ENCODE data around the gene HUWE1.

DNA sequence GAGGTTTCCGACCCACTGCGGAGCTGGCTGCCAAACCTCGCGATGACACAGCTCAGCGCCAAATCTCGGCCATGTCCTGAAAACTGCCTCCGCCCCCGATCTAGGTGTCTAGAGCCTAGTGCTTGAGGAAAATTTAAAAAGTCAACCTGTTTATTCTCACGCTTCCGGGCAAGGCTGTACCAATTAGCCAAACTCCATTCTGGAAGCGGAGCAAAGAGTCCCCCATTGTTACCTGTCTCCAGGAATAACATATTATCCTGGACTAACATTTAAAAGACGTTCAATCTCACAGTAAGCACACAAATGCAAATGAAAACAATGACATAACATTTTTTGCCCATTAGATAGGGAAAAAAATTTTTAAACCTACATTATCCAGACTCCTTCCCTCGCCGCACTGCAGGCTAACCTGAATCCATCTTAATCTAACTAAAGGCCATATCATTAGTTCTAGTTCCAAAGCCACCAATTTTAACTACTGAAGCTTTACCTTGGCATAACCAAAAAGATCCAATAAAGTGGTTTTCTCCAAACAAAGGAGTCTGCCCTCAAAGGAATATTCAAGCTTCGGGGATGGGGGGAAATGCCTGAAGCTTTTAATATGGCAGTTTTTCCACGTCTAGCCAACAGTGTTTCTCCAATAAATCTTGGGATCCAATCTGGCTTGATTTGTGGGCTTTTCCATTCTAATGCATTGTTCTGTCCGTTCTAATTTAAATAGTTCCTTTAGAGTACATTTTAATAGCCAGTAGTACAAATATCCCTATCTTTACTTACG lies 1.9 kb downstream of the HUWE1 start:
- TF ChIP-seq, protein P1, sequence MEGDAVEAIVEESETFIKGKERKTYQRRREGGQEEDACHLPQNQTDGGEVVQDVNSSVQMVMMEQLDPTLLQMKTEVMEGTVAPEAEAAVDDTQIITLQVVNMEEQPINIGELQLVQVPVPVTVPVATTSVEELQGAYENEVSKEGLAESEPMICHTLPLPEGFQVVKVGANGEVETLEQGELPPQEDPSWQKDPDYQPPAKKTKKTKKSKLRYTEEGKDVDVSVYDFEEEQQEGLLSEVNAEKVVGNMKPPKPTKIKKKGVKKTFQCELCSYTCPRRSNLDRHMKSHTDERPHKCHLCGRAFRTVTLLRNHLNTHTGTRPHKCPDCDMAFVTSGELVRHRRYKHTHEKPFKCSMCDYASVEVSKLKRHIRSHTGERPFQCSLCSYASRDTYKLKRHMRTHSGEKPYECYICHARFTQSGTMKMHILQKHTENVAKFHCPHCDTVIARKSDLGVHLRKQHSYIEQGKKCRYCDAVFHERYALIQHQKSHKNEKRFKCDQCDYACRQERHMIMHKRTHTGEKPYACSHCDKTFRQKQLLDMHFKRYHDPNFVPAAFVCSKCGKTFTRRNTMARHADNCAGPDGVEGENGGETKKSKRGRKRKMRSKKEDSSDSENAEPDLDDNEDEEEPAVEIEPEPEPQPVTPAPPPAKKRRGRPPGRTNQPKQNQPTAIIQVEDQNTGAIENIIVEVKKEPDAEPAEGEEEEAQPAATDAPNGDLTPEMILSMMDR (IDR thresholded peaks at IDR 0.05): no peak
- no peak for TF ChIP-seq POLR2A (IDR thresholded peaks at IDR 0.05)
- TF ChIP-seq POLR2AphosphoS5 (IDR thresholded peaks at IDR 0.05): no peak
- no peak for TF ChIP-seq EP300 (IDR thresholded peaks at IDR 0.05)

Data from suprapubic skin (tissue), 4 donors.